IMR-90 (cell line): ENCODE measurements around the gene TMCC1. TPM values are rescaled to one million over a fixed set of nuclear protein-coding genes. Genes with fewer than 3 reads are reported as not detected.

Experiments used
- CTCF ChIP-seq: conservative IDR thresholded peaks from 2 replicates; pipeline ENCODE4 v1.5.1; 2012; ENCODE audit warnings: mild to moderate bottlenecking, low read depth, low read length, improper control_type of control experiment
- FOS ChIP-seq: fragments of 150-350 bp; IDR thresholded peaks from 2 replicates; pipeline ENCODE4 v1.6.1; 2016; ENCODE audit warnings: low read depth, low read length
- RFX5 ChIP-seq: IDR thresholded peaks from 2 replicates; pipeline ENCODE4 v1.8.0; 2012; ENCODE audit warnings: low read depth, mild to moderate bottlenecking, low read length, moderate library complexity
- polyA plus RNA-seq, 3 experiments: library from polyadenylated mRNA; depleted of rRNA; stranded (reverse); fragments of >200 nt; gene quantifications; 2 replicates each; pipeline ENCODE4 v1.2.3, GENCODE V29; 2012; ENCODE audit warnings: low replicate concordance in 1 of 3
- total RNA-seq: library from RNA; depleted of rRNA; stranded (reverse); fragments of >200 nt; gene quantifications from 2 replicates; pipeline ENCODE4 v1.2.3, GENCODE V29; 2012

Gene TMCC1
- total and polyA plus RNA-seq, 2 of the 4 experiments (the other 2 are of a cell fraction): 5.0 to 7.3 TPM

DNA sequence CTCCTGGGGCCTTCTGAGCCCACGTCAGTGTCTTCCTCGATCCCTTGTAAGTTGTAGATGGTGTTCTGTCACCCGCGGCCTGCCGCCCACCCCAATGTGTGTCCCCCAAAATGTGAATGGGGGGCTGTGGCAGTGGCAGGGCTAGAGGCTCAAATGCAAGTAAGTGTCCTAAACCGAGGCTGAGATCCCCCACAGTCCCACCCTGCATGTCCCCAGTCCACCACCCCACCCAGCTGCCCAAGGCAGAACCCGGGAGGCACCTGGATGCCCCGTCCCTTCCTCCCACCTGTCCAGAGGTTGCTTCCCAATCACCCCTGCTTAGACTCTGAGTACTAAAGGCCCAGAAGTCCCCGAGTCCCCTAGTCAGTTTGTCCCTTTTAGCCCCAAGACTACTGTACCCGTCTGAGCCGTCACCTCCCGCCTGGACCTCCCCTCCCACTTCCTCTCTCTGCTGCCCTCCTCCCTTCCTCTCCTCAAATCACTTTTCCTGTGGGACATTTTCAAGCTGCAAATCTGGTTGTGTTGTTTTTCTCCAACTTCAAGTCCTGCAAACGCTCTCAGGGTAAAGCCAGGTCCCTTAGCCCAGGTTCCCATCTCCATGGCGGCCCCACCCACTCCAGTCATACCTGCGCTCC lies 275.2 kb downstream of the TMCC1 start (continued):
- TF ChIP-seq CTCF (no peak), RFX5 (no peak), FOS (no peak)
